GM23338 (cell line): ENCODE data around the gene MSANTD1. TPM values are rescaled to one million over a fixed set of nuclear protein-coding genes. Genes with fewer than 3 reads are reported as not detected.

ENCODE experiments used
- ATAC-seq: fragments of 200-7000 bp; cut with Tn5 transposase; 3 replicates; pipeline ENCODE4 v1.9.1; 2020
- DNase-seq: peaks from one replicate; pipeline ENCODE4 v3.0.0-alpha.2; 2015; ENCODE audit warnings: low spot score
- H2AFZ ChIP-seq: fragments of 200-600 bp; sonication (generic); 2 replicates; pipeline ENCODE4 v1.8.0; 2016; ENCODE audit warnings: antibody characterized with exemption, mild to moderate bottlenecking, moderate library complexity
- H3F3A ChIP-seq: fragments of 200-600 bp; sonication (generic); replicated peaks from 2 replicates; pipeline ENCODE4 v1.8.0; 2017; ENCODE audit warnings: antibody characterized with exemption, mixed run types, low read depth
- H3K27ac ChIP-seq: fragments of 200-600 bp; sonication (generic); 2 replicates; pipeline ENCODE4 v1.6.1; 2016; ENCODE audit warnings: low read depth
- H3K27me3 ChIP-seq: fragments of 200-600 bp; sonication (generic); 2 replicates; pipeline ENCODE4 v1.8.0; 2016; ENCODE audit warnings: mild to moderate bottlenecking, mixed run types, moderate library complexity; ENCODE audit not compliant: insufficient read depth
- H3K36me3 ChIP-seq: fragments of 200-600 bp; sonication (generic); 2 replicates; pipeline ENCODE4 v1.8.0; 2016; ENCODE audit warnings: mild to moderate bottlenecking; ENCODE audit not compliant: insufficient read depth
- H3K4me1 ChIP-seq: fragments of 200-600 bp; sonication (generic); 2 replicates; pipeline ENCODE4 v1.8.0; 2016; ENCODE audit warnings: mild to moderate bottlenecking, moderate library complexity; ENCODE audit not compliant: insufficient read depth
- H3K4me2 ChIP-seq: fragments of 200-600 bp; sonication (generic); 2 replicates; pipeline ENCODE4 v1.7.1; 2017; ENCODE audit warnings: mixed run types
- H3K4me3 ChIP-seq: fragments of 200-600 bp; sonication (generic); 2 replicates; pipeline ENCODE4 v1.6.1; 2016; ENCODE audit warnings: mixed run types
- H3K79me2 ChIP-seq: fragments of 200-600 bp; sonication (generic); replicated peaks from 2 replicates; pipeline ENCODE4 v1.8.0; 2017; ENCODE audit warnings: mild to moderate bottlenecking; ENCODE audit not compliant: insufficient read depth
- H3K9me2 ChIP-seq: fragments of 200-600 bp; sonication (generic); 2 replicates; pipeline ENCODE4 v1.8.0; 2017; ENCODE audit not compliant: insufficient read depth
- H4K20me1 ChIP-seq: fragments of 200-600 bp; sonication (generic); replicated peaks from 2 replicates; pipeline ENCODE4 v1.8.0; 2017; ENCODE audit warnings: mild to moderate bottlenecking; ENCODE audit not compliant: insufficient read depth
- H3K27ac Mint-ChIP-seq: 2 replicates; pipeline ENCODE4 v1.8.0; 2020; ENCODE audit warnings: inconsistent platforms, mild to moderate bottlenecking, moderate library complexity, mixed read lengths
- H3K27me3 Mint-ChIP-seq: 3 replicates; pipeline ENCODE4 v1.8.0; 2022; ENCODE audit warnings: low read depth, mild to moderate bottlenecking, moderate library complexity, mixed read lengths, inconsistent platforms; ENCODE audit not compliant: insufficient read depth, poor library complexity
- H3K36me3 Mint-ChIP-seq: 3 replicates; pipeline ENCODE4 v1.8.0; 2021; ENCODE audit warnings: low read depth, mild to moderate bottlenecking, inconsistent platforms, moderate library complexity, mixed read lengths
- H3K4me1 Mint-ChIP-seq: 3 replicates; pipeline ENCODE4 v1.8.0; 2020; ENCODE audit warnings: mild to moderate bottlenecking, inconsistent platforms, mixed read lengths
- H3K4me3 Mint-ChIP-seq: 3 replicates; pipeline ENCODE4 v1.8.0; 2021; ENCODE audit warnings: moderate library complexity, mild to moderate bottlenecking, inconsistent platforms, mixed read lengths
- H3K9me3 Mint-ChIP-seq: 3 replicates; pipeline ENCODE4 v1.8.0; 2020; ENCODE audit warnings: moderate library complexity, mild to moderate bottlenecking, inconsistent platforms, mixed read lengths
- CTCF ChIP-seq, 2 experiments: fragments of 200-600 bp in 1 of 2; sonication (generic) in 1 of 2; conservative IDR thresholded peaks; 2 replicates each; pipeline versions ENCODE4 v1.5.1 to v1.6.1; 2016 to 2017; ENCODE audit warnings: antibody characterized with exemption in 2 of 2, low read depth in 2 of 2, mild to moderate bottlenecking in 2 of 2, moderate library complexity in 1 of 2
- ETS1 ChIP-seq: IDR thresholded peaks from 2 replicates; pipeline ENCODE4 v1.6.1; 2016; ENCODE audit warnings: antibody characterized with exemption
- EZH2 ChIP-seq: fragments of 200-600 bp; sonication (generic); IDR thresholded peaks from one replicate; pipeline ENCODE4 v1.8.0; 2017; ENCODE audit warnings: antibody characterized with exemption, mild to moderate bottlenecking, low read depth; ENCODE audit not compliant: unreplicated experiment
- EZH2phosphoT487 ChIP-seq: fragments of 200-600 bp; sonication (generic); IDR thresholded peaks from one replicate; pipeline ENCODE4 v1.8.1; 2018; ENCODE audit warnings: antibody characterized with exemption; ENCODE audit not compliant: unreplicated experiment
- JUNB ChIP-seq: IDR thresholded peaks from one replicate; pipeline ENCODE4 v1.6.1; 2016; ENCODE audit warnings: antibody characterized with exemption; ENCODE audit not compliant: unreplicated experiment
- POLR2AphosphoS5 ChIP-seq: IDR thresholded peaks from 2 replicates; pipeline ENCODE4 v1.6.1; 2016; ENCODE audit warnings: antibody characterized with exemption, low read depth
- STAT1 ChIP-seq: IDR thresholded peaks from one replicate; pipeline ENCODE4 v1.6.1; 2016; ENCODE audit warnings: antibody characterized with exemption; ENCODE audit not compliant: unreplicated experiment
- ZNF114 ChIP-seq: fragments of 250-450 bp; sonication (Bioruptor Pico); IDR thresholded peaks from 2 replicates; pipeline ENCODE4 v1.5.0; 2020; ENCODE audit warnings: mild to moderate bottlenecking, moderate library complexity
- ZNF331 ChIP-seq: fragments of 250-450 bp; sonication (Bioruptor Pico); IDR thresholded peaks from 2 replicates; pipeline ENCODE4 v1.5.0; 2020; ENCODE audit warnings: low read depth, mild to moderate bottlenecking, moderate library complexity
- ZNF462 ChIP-seq: fragments of 250-450 bp; sonication (Bioruptor Pico); IDR thresholded peaks from 2 replicates; pipeline ENCODE4 v1.5.0; 2020; ENCODE audit warnings: mild to moderate bottlenecking, moderate library complexity
- polyA plus RNA-seq: library from polyadenylated mRNA; unstranded; fragments of >200 nt; fragmentation: Nextera tagmentation; extraction: Ambion mirVana; gene quantifications from 2 replicates; pipeline ENCODE4 v1.2.1, GENCODE V29; 2016
- total RNA-seq: library from RNA; depleted of rRNA; stranded (reverse); fragments of >200 nt; shearing (Covaris generic); gene quantifications from 2 replicates; pipeline ENCODE4 v1.2.3, GENCODE V29; 2014

Gene MSANTD1
- total and polyA plus RNA-seq, 2 experiments from 2014 or later: 0.29 to 1.0 TPM

- H3K4me1 Mint-ChIP-seq: no peaks in the 10 kb centered on the region
- H3K36me3 ChIP-seq: peaks cover 31% of the 10 kb centered on the region
- H3K9me2 ChIP-seq: no peaks in the 10 kb centered on the region
- H4K20me1 ChIP-seq: no peaks in the 10 kb centered on the region; the same call in none of the 2 replicates
- no peak for DNase-seq
- no peaks in the 10 kb centered on the region for H3K79me2 ChIP-seq
- no peaks in the 10 kb centered on the region for H3K9me3 Mint-ChIP-seq
- no peak for ATAC-seq
- H3K36me3 Mint-ChIP-seq: peaks cover 76% of the 10 kb centered on the region
- no peaks in the 10 kb centered on the region for H3K4me1 ChIP-seq
- H3K4me2 ChIP-seq: no peak overlapping the region
- H2AFZ ChIP-seq: no peak overlapping the region
- TF ChIP-seq POLR2AphosphoS5: no peak
- no peak for TF ChIP-seq ZNF331 (CRISPR knock-in tag)
- no peak for TF ChIP-seq EZH2
- no peak for TF ChIP-seq STAT1
- TF ChIP-seq JUNB: no peak
- TF ChIP-seq ZNF114 (CRISPR knock-in tag): no peak
- no peak for TF ChIP-seq ETS1
- no peak for TF ChIP-seq EZH2phosphoT487
- TF ChIP-seq ZNF462 (CRISPR knock-in tag): no peak
- TF ChIP-seq CTCF (conservative IDR thresholded peaks at IDR 0.05; ENCODE audit: low read depth in 2 of 2): no peak
- no peaks in the 10 kb centered on the region for H3K27me3 ChIP-seq
- H3K4me3 Mint-ChIP-seq: no peak overlapping the region
- H3K27me3 Mint-ChIP-seq: peaks cover 1% of the 10 kb centered on the region
- no peak overlapping the region for H3K4me3 ChIP-seq
- H3K27ac Mint-ChIP-seq: no peak overlapping the region
- no peaks in the 10 kb centered on the region for H3F3A ChIP-seq
- no peak overlapping the region for H3K27ac ChIP-seq
Observed at GRCh38 chr4:3213661-3214250, 35.2 kb upstream of the MSANTD1 start.
